Loucy (cell line): ENCODE measurements around the gene KLRC1.
"Not testable (repeated sequence)": the region's sequence is repeated elsewhere in the genome, so short reads cannot be mapped to it uniquely, and the experiment has no call there.

ENCODE experiments used
- H2AFZ ChIP-seq: fragments of 200-600 bp; sonication (generic); 2 replicates; pipeline ENCODE4 v1.6.0; 2016; ENCODE audit warnings: antibody characterized with exemption, mild to moderate bottlenecking, low read length, moderate library complexity
- H3F3A ChIP-seq: fragments of 200-600 bp; 2 replicates; pipeline ENCODE4 v1.6.0; 2016; ENCODE audit warnings: antibody characterized with exemption, low read depth, mild to moderate bottlenecking
- H3K27me3 ChIP-seq: fragments of 200-600 bp; sonication (generic); 2 replicates; pipeline ENCODE4 v1.6.1; 2014; ENCODE audit warnings: low read length, mild to moderate bottlenecking; ENCODE audit not compliant: insufficient read depth, poor library complexity, severe bottlenecking
- H3K36me3 ChIP-seq: fragments of 200-600 bp; sonication (generic); 2 replicates; pipeline ENCODE4 v1.6.1; 2016; ENCODE audit warnings: low read length; ENCODE audit not compliant: insufficient read depth
- H3K4me1 ChIP-seq: fragments of 200-600 bp; sonication (generic); 2 replicates; pipeline ENCODE4 v1.5.1; 2014; ENCODE audit warnings: low read length, mild to moderate bottlenecking; ENCODE audit not compliant: insufficient read depth, poor library complexity, severe bottlenecking
- H3K4me2 ChIP-seq: fragments of 200-600 bp; sonication (generic); 2 replicates; pipeline ENCODE4 v1.6.0; 2014; ENCODE audit warnings: antibody characterized with exemption, low read length, low read depth, mild to moderate bottlenecking; ENCODE audit not compliant: poor library complexity, severe bottlenecking
- H3K4me3 ChIP-seq: fragments of 200-600 bp; sonication (generic); 2 replicates; pipeline ENCODE4 v1.5.1; 2014; ENCODE audit warnings: low read length, mild to moderate bottlenecking, mixed read lengths; ENCODE audit not compliant: poor library complexity, severe bottlenecking
- H3K79me2 ChIP-seq: fragments of 200-600 bp; sonication (generic); 2 replicates; pipeline ENCODE4 v1.6.1; 2014; ENCODE audit warnings: low read length; ENCODE audit not compliant: insufficient read depth
- H3K9ac ChIP-seq: fragments of 200-600 bp; sonication (generic); 2 replicates; pipeline ENCODE4 v1.6.0; 2014; ENCODE audit warnings: mild to moderate bottlenecking, low read depth, low read length, moderate library complexity; ENCODE audit not compliant: poor library complexity, severe bottlenecking
- H3K9me2 ChIP-seq: fragments of 200-600 bp; sonication (generic); replicated peaks from 2 replicates; pipeline ENCODE4 v1.6.1; 2016; ENCODE audit warnings: low read depth, low read length, mixed read lengths
- H3K9me3 ChIP-seq: fragments of 200-600 bp; sonication (generic); 2 replicates; pipeline ENCODE4 v1.6.1; 2014; ENCODE audit warnings: mild to moderate bottlenecking, antibody characterized with exemption, low read length, low read depth; ENCODE audit not compliant: insufficient read depth
- H4K20me1 ChIP-seq: fragments of 200-600 bp; sonication (generic); 2 replicates; pipeline ENCODE4 v1.6.0; 2014; ENCODE audit warnings: antibody characterized with exemption, low read length, mild to moderate bottlenecking; ENCODE audit not compliant: insufficient read depth, poor library complexity, severe bottlenecking
- EZH2phosphoT487 ChIP-seq: fragments of 200-600 bp; IDR thresholded peaks from 2 replicates; pipeline ENCODE4 v1.6.1; 2018; ENCODE audit warnings: antibody characterized with exemption, mild to moderate bottlenecking, moderate library complexity, borderline replicate concordance
- TF ChIP-seq, protein P1 (sequence below): fragments of 200-600 bp; sonication (generic); conservative IDR thresholded peaks from 2 replicates; pipeline ENCODE4 v1.5.1; 2014; ENCODE audit warnings: mild to moderate bottlenecking, antibody characterized with exemption, low read length

The KLRC1 gene

GRCh38 chr12:10448236-10448635, 4.9 kb downstream of the KLRC1 start:
- TF ChIP-seq EZH2phosphoT487: no peak
- TF ChIP-seq, protein P1, sequence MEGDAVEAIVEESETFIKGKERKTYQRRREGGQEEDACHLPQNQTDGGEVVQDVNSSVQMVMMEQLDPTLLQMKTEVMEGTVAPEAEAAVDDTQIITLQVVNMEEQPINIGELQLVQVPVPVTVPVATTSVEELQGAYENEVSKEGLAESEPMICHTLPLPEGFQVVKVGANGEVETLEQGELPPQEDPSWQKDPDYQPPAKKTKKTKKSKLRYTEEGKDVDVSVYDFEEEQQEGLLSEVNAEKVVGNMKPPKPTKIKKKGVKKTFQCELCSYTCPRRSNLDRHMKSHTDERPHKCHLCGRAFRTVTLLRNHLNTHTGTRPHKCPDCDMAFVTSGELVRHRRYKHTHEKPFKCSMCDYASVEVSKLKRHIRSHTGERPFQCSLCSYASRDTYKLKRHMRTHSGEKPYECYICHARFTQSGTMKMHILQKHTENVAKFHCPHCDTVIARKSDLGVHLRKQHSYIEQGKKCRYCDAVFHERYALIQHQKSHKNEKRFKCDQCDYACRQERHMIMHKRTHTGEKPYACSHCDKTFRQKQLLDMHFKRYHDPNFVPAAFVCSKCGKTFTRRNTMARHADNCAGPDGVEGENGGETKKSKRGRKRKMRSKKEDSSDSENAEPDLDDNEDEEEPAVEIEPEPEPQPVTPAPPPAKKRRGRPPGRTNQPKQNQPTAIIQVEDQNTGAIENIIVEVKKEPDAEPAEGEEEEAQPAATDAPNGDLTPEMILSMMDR: no peak
- no peaks in the 10 kb centered on the region for H3K36me3 ChIP-seq
- H3K9ac ChIP-seq: no peak overlapping the region
- no peaks in the 10 kb centered on the region for H3K9me3 ChIP-seq
- no peaks in the 10 kb centered on the region for H4K20me1 ChIP-seq
- no peaks in the 10 kb centered on the region for H3K9me2 ChIP-seq
- no peak overlapping the region for H3K4me3 ChIP-seq
- no peaks in the 10 kb centered on the region for H3K4me1 ChIP-seq
- H2AFZ ChIP-seq: no peak overlapping the region
- H3K79me2 ChIP-seq: no peaks in the 10 kb centered on the region
- H3F3A ChIP-seq: no peaks in the 10 kb centered on the region
- H3K4me2 ChIP-seq: no peak overlapping the region
- H3K27me3 ChIP-seq: no peaks in the 10 kb centered on the region

DNA sequence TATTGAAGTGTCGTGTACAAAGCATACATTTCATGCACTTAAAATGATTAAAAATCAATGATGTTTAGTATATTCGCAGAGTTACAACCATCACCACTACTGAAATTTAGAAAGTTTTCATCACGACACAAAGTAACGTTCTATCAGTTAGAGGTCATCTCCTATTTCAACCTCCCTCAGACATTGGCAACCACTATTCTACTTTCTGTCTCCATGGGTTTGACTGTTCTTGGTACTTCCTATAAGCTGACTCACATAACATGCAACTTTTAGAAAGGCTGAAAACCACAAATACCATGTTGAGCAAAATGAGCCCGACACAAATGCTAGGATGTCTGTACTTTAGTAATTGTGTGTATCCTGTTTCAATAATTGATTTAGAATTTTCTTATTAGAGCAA, 7.1 kb downstream of the KLRC1 start:
- H3K4me2 ChIP-seq, H3K27me3 ChIP-seq, H3K4me3 ChIP-seq, H3K9ac ChIP-seq, H3K9me3 ChIP-seq, H3F3A ChIP-seq, H3K4me1 ChIP-seq, H3K9me2 ChIP-seq, H3K79me2 ChIP-seq, H3K36me3 ChIP-seq, H4K20me1 ChIP-seq, H2AFZ ChIP-seq: not testable (repeated sequence)

GRCh38 chr12:10441144-10441543, 12.0 kb downstream of the KLRC1 start:
- H3K9me3 ChIP-seq, H3K9ac ChIP-seq, H3K9me2 ChIP-seq, H3K79me2 ChIP-seq, H3K4me3 ChIP-seq, H3K27me3 ChIP-seq, H3K36me3 ChIP-seq, H4K20me1 ChIP-seq, H2AFZ ChIP-seq, H3K4me2 ChIP-seq, H3F3A ChIP-seq, H3K4me1 ChIP-seq: not testable (repeated sequence)

GRCh38 chr12:10439608-10440274, 13.4 kb downstream of the KLRC1 start:
- not testable (repeated sequence) for H3K9me3 ChIP-seq, H3K36me3 ChIP-seq, H3K4me1 ChIP-seq, H3K79me2 ChIP-seq, H3F3A ChIP-seq, H3K27me3 ChIP-seq, H3K4me2 ChIP-seq, H4K20me1 ChIP-seq, H2AFZ ChIP-seq, H3K4me3 ChIP-seq, H3K9ac ChIP-seq, H3K9me2 ChIP-seq

GRCh38 chr12:10437601-10438000, 15.6 kb downstream of the KLRC1 start:
- H3K4me1 ChIP-seq, H3K4me2 ChIP-seq, H3K9me3 ChIP-seq, H3K36me3 ChIP-seq, H2AFZ ChIP-seq, H3K9ac ChIP-seq, H3K79me2 ChIP-seq, H3K4me3 ChIP-seq, H4K20me1 ChIP-seq, H3K27me3 ChIP-seq, H3F3A ChIP-seq, H3K9me2 ChIP-seq: not testable (repeated sequence)

- H3K9ac ChIP-seq, H3K4me3 ChIP-seq, H3K27me3 ChIP-seq, H3K9me2 ChIP-seq, H3K4me2 ChIP-seq, H3K36me3 ChIP-seq, H3F3A ChIP-seq, H3K9me3 ChIP-seq, H3K79me2 ChIP-seq, H3K4me1 ChIP-seq, H2AFZ ChIP-seq, H4K20me1 ChIP-seq: not testable (repeated sequence)
Observed at GRCh38 chr12:10435816-10436215, 17.4 kb downstream of the KLRC1 start, which contains the start of gene KLRC2. TSS of gene KLRC2 (minus strand) at chr12:10436010. CDS start at chr12:10435986, 24 bp downstream.

GRCh38 chr12:10430623-10431022, 22.6 kb downstream of the KLRC1 start:
- not testable (repeated sequence) for H3K4me3 ChIP-seq, H3K9ac ChIP-seq, H3K9me2 ChIP-seq, H3K4me2 ChIP-seq, H4K20me1 ChIP-seq, H3K4me1 ChIP-seq, H3K27me3 ChIP-seq, H3K9me3 ChIP-seq, H3K36me3 ChIP-seq, H3F3A ChIP-seq, H2AFZ ChIP-seq, H3K79me2 ChIP-seq
